GM13976 (cell line): ENCODE measurements around the gene AUTS2.

Source experiments
- DNase-seq: peaks from one replicate; pipeline ENCODE4 v3.0.0; 2012; ENCODE audit warnings: low spot score
- in situ Hi-C: fragments of 300-500 bp; cut with MboI; formaldehyde crosslinking; loops from one replicate; pipeline ENCODE4 v1.12.0; 2022; ENCODE audit warnings: low sequenced_read_pairs, mixed read lengths, inconsistent platforms; ENCODE audit not compliant: unreplicated experiment
- TF ChIP-seq, protein P1 (sequence below): IDR thresholded peaks from 2 replicates; pipeline ENCODE4 v1.5.1; 2012; ENCODE audit warnings: borderline replicate concordance, mild to moderate bottlenecking; ENCODE audit not compliant: insufficient read depth; ENCODE audit errors: extremely low read depth, missing control alignments, control extremely low read depth

Gene AUTS2

DNA sequence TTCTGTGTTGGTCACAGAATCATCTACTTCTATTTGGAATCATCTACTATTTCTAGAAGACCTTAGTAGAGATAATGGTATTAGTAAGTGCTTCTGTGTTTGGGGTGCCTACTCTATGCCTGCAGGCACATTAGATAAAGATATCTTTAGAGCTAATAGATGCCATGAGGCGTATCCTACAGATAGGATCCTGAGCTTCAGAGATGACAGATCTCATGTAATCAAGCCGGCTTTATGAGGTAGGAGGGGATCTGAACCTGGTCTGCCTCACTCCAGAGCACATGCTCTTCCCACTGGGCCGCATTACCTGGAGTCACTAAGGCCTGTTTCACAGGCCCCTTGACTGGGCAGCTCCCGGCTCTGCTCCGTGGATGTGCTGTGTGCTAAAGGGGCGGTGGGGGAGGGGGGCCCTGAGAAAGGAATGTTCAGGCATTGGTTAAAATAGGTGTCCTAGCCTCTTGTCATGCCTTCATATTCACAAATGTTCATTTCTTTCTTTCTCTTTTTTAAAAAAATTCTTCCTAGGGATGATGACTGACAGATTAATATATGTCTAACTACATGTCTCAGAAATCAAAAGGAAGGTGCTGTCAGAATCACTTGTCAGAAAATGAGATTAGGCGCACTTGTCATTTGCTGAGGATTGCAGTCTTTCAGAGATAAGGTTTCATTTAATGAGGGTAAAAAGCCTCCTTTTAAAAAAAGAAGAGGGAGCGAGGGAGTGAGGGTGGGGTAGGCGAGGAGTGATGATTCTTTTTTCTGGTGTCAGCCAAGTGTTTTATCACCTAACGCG lies 1075.7 kb downstream of the AUTS2 start:
- DNase-seq: no peak
- in situ Hi-C loops: no loop called here
- TF ChIP-seq, protein P1, sequence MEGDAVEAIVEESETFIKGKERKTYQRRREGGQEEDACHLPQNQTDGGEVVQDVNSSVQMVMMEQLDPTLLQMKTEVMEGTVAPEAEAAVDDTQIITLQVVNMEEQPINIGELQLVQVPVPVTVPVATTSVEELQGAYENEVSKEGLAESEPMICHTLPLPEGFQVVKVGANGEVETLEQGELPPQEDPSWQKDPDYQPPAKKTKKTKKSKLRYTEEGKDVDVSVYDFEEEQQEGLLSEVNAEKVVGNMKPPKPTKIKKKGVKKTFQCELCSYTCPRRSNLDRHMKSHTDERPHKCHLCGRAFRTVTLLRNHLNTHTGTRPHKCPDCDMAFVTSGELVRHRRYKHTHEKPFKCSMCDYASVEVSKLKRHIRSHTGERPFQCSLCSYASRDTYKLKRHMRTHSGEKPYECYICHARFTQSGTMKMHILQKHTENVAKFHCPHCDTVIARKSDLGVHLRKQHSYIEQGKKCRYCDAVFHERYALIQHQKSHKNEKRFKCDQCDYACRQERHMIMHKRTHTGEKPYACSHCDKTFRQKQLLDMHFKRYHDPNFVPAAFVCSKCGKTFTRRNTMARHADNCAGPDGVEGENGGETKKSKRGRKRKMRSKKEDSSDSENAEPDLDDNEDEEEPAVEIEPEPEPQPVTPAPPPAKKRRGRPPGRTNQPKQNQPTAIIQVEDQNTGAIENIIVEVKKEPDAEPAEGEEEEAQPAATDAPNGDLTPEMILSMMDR: no peak

DNA sequence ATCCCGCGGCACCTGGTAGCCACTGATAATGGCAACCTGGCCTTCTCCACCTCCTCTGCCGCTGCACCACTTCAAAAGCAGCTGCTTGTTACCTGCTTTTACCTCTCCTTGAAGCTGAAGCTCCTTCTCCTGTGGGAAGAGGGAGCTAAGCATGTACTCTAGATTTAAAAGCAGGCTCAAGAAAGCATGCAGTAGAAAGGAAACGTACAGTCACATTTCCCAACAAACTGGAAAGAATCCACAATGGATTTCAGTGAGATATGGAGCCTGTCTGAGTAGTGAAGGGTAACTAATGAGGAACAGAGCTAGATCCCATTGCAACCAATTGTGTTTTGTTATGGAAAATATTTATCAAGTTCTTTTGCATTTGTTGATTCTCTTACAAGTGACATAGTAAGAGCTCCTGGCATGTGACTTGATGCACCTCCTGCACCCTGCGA lies 1076.3 kb downstream of the AUTS2 start:
- TF ChIP-seq, protein P1: no peak
- in situ Hi-C loops: no loop called here
- no peak for DNase-seq

DNA sequence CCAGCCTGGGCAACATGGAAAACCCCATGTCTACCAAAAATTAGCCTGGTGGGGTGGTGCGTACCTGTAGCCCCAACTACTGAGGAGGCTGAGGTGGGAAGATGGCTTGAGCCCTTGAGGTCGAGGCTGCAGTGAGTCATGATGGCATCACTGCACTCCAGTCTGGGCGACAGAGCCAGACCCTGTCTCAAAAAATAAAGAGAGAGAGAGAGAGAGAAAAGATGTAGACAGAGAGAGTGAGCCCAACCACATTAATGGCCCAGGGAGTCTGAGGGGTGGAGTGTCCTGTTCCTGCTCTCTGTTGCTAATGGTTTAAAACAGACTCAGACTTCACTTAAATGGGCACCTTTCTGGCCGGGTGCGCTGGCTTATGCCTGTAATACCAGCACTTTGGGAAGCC lies 1078.0 kb downstream of the AUTS2 start:
- TF ChIP-seq, protein P1: no peak
- in situ Hi-C loops: no loop called here
- no peak for DNase-seq

DNA sequence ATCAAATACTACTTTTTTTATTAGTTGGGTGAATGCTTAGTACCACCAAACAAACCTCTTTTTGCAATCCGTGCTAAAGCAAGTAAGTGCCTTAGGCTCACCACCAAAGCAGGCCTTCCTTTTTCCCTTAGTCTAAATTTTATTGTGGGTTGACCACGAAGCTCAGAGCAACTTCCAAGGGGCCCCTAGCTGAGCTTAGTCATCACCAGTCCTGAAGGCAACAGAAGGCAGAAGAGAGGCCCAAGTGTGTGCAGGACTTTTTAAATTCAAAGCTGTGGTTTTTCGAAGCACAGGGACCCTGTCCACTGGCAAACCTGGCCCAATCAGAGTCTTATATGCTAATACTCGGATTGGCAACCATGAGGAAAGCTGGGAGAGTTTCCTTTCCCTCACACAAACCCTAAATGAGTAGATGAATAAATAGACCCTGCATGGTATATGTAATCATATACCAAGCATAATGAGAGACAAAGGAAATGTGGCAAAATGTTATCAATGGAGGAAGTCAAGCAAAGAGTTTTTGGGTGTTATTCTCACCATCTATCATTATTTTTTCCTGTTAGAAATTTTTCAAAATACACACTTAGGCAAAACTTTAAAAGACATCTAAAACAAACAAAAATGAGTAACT lies 1080.5 kb downstream of the AUTS2 start:
- no peak for DNase-seq
- in situ Hi-C loops: no loop called here
- TF ChIP-seq, protein P1: no peak

DNA sequence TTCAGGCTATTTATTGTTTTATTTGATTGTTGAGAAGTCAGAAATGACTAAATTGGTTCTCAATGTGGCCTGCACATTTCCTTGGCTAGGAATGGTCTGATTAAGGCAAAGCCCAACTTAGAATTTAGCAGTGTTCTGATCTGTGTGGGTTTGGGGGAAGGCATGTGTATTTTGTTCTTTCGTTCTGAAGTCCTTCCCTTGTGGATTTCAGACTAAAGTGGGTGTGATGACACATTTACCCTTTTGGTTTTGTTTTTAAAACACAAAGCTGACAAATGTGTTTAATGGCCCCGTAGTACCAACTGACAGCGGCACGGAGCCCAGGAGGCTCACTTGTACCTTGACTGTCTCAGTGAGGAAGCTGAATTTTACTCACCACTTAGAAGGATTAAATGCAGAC lies 1081.4 kb downstream of the AUTS2 start:
- TF ChIP-seq, protein P1: no peak
- peak; percentile 47 for DNase-seq
- in situ Hi-C loops: no loop called here

DNA sequence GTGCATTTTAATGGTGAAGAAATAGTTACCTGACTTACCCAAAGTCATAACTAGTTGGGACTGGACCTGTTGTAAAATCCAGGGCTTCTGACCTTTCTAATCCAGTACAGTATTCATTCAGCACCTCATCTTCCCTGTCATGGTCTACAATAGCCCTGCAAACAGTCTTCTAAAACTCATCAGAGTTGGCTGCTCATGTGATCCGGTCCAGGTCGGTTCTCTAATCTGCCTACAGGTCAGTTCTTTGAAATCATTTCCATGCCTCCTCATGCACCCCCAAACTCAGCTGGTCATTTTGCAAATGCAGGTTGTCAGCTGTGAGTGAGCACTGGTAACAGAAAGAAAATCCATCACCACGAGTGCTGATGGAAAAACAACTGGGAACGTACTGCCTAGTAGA lies 1082.0 kb downstream of the AUTS2 start:
- in situ Hi-C loops: no loop called here
- TF ChIP-seq, protein P1: no peak
- DNase-seq: no peak
